IMR-90 (cell line): ENCODE data around the gene CDC20B. TPM values are rescaled to one million over a fixed set of nuclear protein-coding genes. Genes with fewer than 3 reads are reported as not detected.

Experiments
- ATAC-seq: fragments of 200-7000 bp; cut with Tn5 transposase; 2 replicates; pipeline ENCODE4 v1.9.1; 2020; ENCODE audit warnings: low read depth, mild to moderate bottlenecking, moderate library complexity
- BruUV-seq: library from RNA; stranded (reverse); fragments of 400-500 nt; replicated peaks from 2 replicates; lab custom pipeline; 2021; lab: Mats Ljungman, UMichigan
- CTCF ChIA-PET: fragments of 300-600 bp; formaldehyde crosslinking; extraction: SDS; loops from one replicate; lab custom pipeline; 2021; ENCODE audit warnings: antibody characterized with exemption; lab: Yijun Ruan, JAX
- POLR2A ChIA-PET: fragments of 300-600 bp; sonication (Branson Sonifier 250); formaldehyde crosslinking; loops from one replicate; lab custom pipeline; 2022; ENCODE audit warnings: antibody characterized with exemption; ENCODE audit not compliant: unreplicated experiment; lab: Charles Lee
- DNase-seq: peaks from one replicate; pipeline ENCODE4 v3.0.0; 2013
- H2AFZ ChIP-seq: replicated peaks from 2 replicates; pipeline ENCODE3; 2013; ENCODE audit warnings: low read length, mild to moderate bottlenecking; ENCODE audit not compliant: poor library complexity
- H2AK5ac ChIP-seq: 2 replicates; pipeline ENCODE4 v1.6.1; 2013; ENCODE audit warnings: low read depth, low read length, inconsistent platforms
- H2AK9ac ChIP-seq: replicated peaks from 2 replicates; pipeline ENCODE3; 2013; ENCODE audit warnings: mild to moderate bottlenecking, low read depth, low read length, moderate library complexity; ENCODE audit not compliant: poor library complexity
- H2BK120ac ChIP-seq: 2 replicates; pipeline ENCODE4 v1.6.1; 2013; ENCODE audit warnings: low read depth, low read length, inconsistent platforms
- H2BK15ac ChIP-seq: 3 replicates; pipeline ENCODE4 v1.6.1; 2013; ENCODE audit warnings: low read depth, low read length, inconsistent platforms
- H2BK20ac ChIP-seq: 2 replicates; pipeline ENCODE4 v1.6.1; 2013; ENCODE audit warnings: low read depth, mild to moderate bottlenecking, inconsistent platforms, low read length, moderate library complexity
- H2BK5ac ChIP-seq: 2 replicates; pipeline ENCODE4 v1.6.1; 2013; ENCODE audit warnings: mild to moderate bottlenecking, low read depth, low read length, inconsistent platforms; ENCODE audit not compliant: poor library complexity, severe bottlenecking
- H3K14ac ChIP-seq: replicated peaks from 2 replicates; pipeline ENCODE4 v1.6.1; 2013; ENCODE audit warnings: low read depth, low read length, inconsistent platforms
- H3K18ac ChIP-seq: 2 replicates; pipeline ENCODE4 v1.6.1; 2013; ENCODE audit warnings: low read depth, low read length, control low read depth
- H3K23ac ChIP-seq: 2 replicates; pipeline ENCODE4 v1.6.1; 2013; ENCODE audit warnings: low read depth, low read length, inconsistent platforms
- H3K27ac ChIP-seq: 2 replicates; pipeline ENCODE4 v1.5.1; 2013; ENCODE audit warnings: mild to moderate bottlenecking, control low read depth, low read length; ENCODE audit not compliant: insufficient read depth
- H3K27me3 ChIP-seq: 2 replicates; pipeline ENCODE4 v1.6.1; 2013; ENCODE audit warnings: low read length; ENCODE audit not compliant: control insufficient read depth, insufficient read depth
- H3K36me3 ChIP-seq: 2 replicates; pipeline ENCODE4 v1.6.1; 2013; ENCODE audit warnings: low read length, mixed read lengths; ENCODE audit not compliant: control insufficient read depth, insufficient read depth
- H3K4ac ChIP-seq: 2 replicates; pipeline ENCODE4 v1.6.1; 2013; ENCODE audit warnings: low read depth, low read length, inconsistent platforms
- H3K4me1 ChIP-seq: 2 replicates; pipeline ENCODE4 v1.6.1; 2013; ENCODE audit warnings: low read length, mixed read lengths; ENCODE audit not compliant: control insufficient read depth, insufficient read depth
- H3K4me2 ChIP-seq: 2 replicates; pipeline ENCODE4 v1.6.1; 2013; ENCODE audit warnings: low read depth, mild to moderate bottlenecking, control low read depth, low read length, moderate library complexity
- H3K4me3 ChIP-seq: 2 replicates; pipeline ENCODE4 v1.5.1; 2013; ENCODE audit warnings: low read depth, mild to moderate bottlenecking, control low read depth, low read length, moderate library complexity; ENCODE audit not compliant: insufficient read depth
- H3K56ac ChIP-seq: 2 replicates; pipeline ENCODE4 v1.6.1; 2013; ENCODE audit warnings: low read length, inconsistent platforms; ENCODE audit not compliant: insufficient read depth; ENCODE audit errors: extremely low read depth
- H3K79me1 ChIP-seq, 2 experiments: 2 replicates each; pipeline ENCODE4 v1.6.1; 2013; ENCODE audit warnings: low read length in 2 of 2, inconsistent platforms in 1 of 2, low read depth in 1 of 2
- H3K9ac ChIP-seq: 2 replicates; pipeline ENCODE4 v1.6.1; 2013; ENCODE audit warnings: low read depth, low read length, control low read depth
- H3K9me1 ChIP-seq: 2 replicates; pipeline ENCODE4 v1.6.1; 2013; ENCODE audit warnings: low read length, inconsistent platforms; ENCODE audit not compliant: insufficient read depth
- H3K9me3 ChIP-seq: 2 replicates; pipeline ENCODE4 v1.6.1; 2013; ENCODE audit warnings: low read length; ENCODE audit not compliant: control insufficient read depth, insufficient read depth
- H4K20me1 ChIP-seq: 2 replicates; pipeline ENCODE4 v1.6.1; 2013; ENCODE audit warnings: low read length, inconsistent platforms; ENCODE audit not compliant: insufficient read depth
- H4K5ac ChIP-seq: 2 replicates; pipeline ENCODE4 v1.6.1; 2013; ENCODE audit warnings: mild to moderate bottlenecking, low read depth, low read length, control low read depth
- H4K8ac ChIP-seq, 2 experiments: 2 replicates each; pipeline ENCODE4 v1.6.1; 2013; ENCODE audit warnings: low read depth in 2 of 2, low read length in 2 of 2, control low read depth in 1 of 2, inconsistent platforms in 1 of 2
- H4K91ac ChIP-seq: 2 replicates; pipeline ENCODE4 v1.6.1; 2013; ENCODE audit warnings: low read depth, low read length, inconsistent platforms; ENCODE audit not compliant: insufficient read depth
- CEBPB ChIP-seq: IDR thresholded peaks from 2 replicates; pipeline ENCODE4 v1.6.1; 2012; ENCODE audit warnings: low read depth, low read length, improper control_type of control experiment
- CHD1 ChIP-seq: IDR thresholded peaks from 2 replicates; pipeline ENCODE4 v1.6.1; 2012; ENCODE audit warnings: low read depth, low read length, improper control_type of control experiment
- ELK1 ChIP-seq: fragments of 150-350 bp; IDR thresholded peaks from 2 replicates; pipeline ENCODE4 v1.6.1; 2016; ENCODE audit warnings: low read depth, mild to moderate bottlenecking, low read length, moderate library complexity, borderline replicate concordance
- FOS ChIP-seq: fragments of 150-350 bp; IDR thresholded peaks from 2 replicates; pipeline ENCODE4 v1.6.1; 2016; ENCODE audit warnings: low read depth, low read length
- MAFK ChIP-seq: IDR thresholded peaks from 2 replicates; pipeline ENCODE4 v1.6.1; 2012; ENCODE audit warnings: low read depth, low read length, improper control_type of control experiment
- MXI1 ChIP-seq: IDR thresholded peaks from 2 replicates; pipeline ENCODE4 v1.6.1; 2012; ENCODE audit warnings: low read depth, mild to moderate bottlenecking, low read length, moderate library complexity, borderline replicate concordance
- NFE2L2 ChIP-seq: fragments of 150-350 bp; IDR thresholded peaks from 2 replicates; pipeline ENCODE4 v1.6.1; 2016; ENCODE audit warnings: low read depth, mild to moderate bottlenecking, low read length
- POLR2A ChIP-seq: IDR thresholded peaks from 2 replicates; pipeline ENCODE4 v1.6.1; 2012; ENCODE audit warnings: mild to moderate bottlenecking, low read depth, low read length
- RCOR1 ChIP-seq: IDR thresholded peaks from 2 replicates; pipeline ENCODE4 v1.6.1; 2012; ENCODE audit warnings: mild to moderate bottlenecking, low read length, improper control_type of control experiment; ENCODE audit not compliant: insufficient replicate concordance
- RFX5 ChIP-seq: IDR thresholded peaks from 2 replicates; pipeline ENCODE4 v1.8.0; 2012; ENCODE audit warnings: low read depth, mild to moderate bottlenecking, low read length, moderate library complexity
- SMC3 ChIP-seq: fragments of 150-350 bp; IDR thresholded peaks from 2 replicates; pipeline ENCODE4 v1.6.1; 2016; ENCODE audit warnings: low read depth, mild to moderate bottlenecking, antibody characterized with exemption, low read length, moderate library complexity
- USF2 ChIP-seq: fragments of 150-350 bp; IDR thresholded peaks from 2 replicates; pipeline ENCODE4 v1.6.1; 2017; ENCODE audit warnings: mild to moderate bottlenecking, antibody characterized with exemption, low read length, low read depth
- WGBS, 2 experiments: methylation state at CpG; one replicate each; pipeline versions ENCODE4 v1.1.5 to v1.1.7; 2013; ENCODE audit warnings: missing lambda C conversion rate in 2 of 2; ENCODE audit not compliant: insufficient read length in 1 of 2; ENCODE audit errors: extremely low coverage in 2 of 2; 5-methylcytosine and 5-hydroxymethylcytosine counted together
- dilution Hi-C: fragments of 300-500 bp; cut with HindIII; formaldehyde crosslinking; loops from one replicate; pipeline ENCODE4 v1.14.3; 2018; ENCODE audit warnings: low sequenced_read_pairs; ENCODE audit not compliant: unreplicated experiment
- in situ Hi-C: fragments of 300-500 bp; cut with MboI; formaldehyde crosslinking; loops from 3 replicates; pipeline ENCODE4 v1.14.3; 2019; ENCODE audit warnings: low sequenced_read_pairs, inconsistent platforms, mixed read lengths
- intact Hi-C: fragments of 100-400 bp; cut with micrococcal nuclease; formaldehyde crosslinking; loops from 2 replicates; pipeline ENCODE4 v1.10.0; 2022
- polyA plus RNA-seq, 3 experiments: library from polyadenylated mRNA; depleted of rRNA; stranded (reverse); fragments of >200 nt; gene quantifications; 2 replicates each; pipeline ENCODE4 v1.2.3, GENCODE V29; 2012; ENCODE audit warnings: low replicate concordance in 1 of 3
- total RNA-seq: library from RNA; depleted of rRNA; stranded (reverse); fragments of >200 nt; gene quantifications from 2 replicates; pipeline ENCODE4 v1.2.3, GENCODE V29; 2012
- TF ChIP-seq, protein P1 (sequence below): conservative IDR thresholded peaks from 2 replicates; pipeline ENCODE4 v1.5.1; 2012; ENCODE audit warnings: mild to moderate bottlenecking, low read depth, low read length, improper control_type of control experiment

The CDC20B gene
- total and polyA plus RNA-seq, 2 of the 4 experiments (the other 2 are of a cell fraction): not detected

DNA sequence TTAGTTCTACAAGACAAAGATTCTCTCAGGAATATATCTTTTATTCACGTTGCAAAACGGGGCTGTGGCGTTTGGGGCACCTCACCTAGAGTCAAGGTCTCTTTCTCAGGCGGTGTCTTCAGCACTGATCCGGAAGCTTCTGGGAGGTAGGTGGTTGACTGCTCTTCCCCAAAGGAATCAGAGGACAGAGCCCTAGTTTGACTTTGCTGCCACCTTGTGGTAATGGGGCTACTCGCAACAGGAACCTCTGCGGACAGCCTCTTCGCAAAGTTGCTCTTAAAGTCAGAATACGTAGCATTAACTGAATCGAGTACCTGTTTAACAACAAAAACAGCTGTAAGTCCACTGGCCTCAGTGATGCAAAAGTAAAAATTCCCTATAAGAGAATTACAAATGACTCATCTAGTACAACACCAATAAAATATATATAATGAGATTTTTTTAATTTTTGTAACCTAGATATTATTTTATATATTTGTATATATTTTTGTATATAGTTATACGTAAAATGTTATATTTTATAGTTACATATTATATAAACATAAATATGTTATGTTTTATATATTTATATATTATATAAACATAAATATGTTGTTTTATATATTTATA lies 26.3 kb downstream of the CDC20B start (continued):
- TF ChIP-seq NFE2L2: no peak

- BruUV-seq: no TSS peak
- H3K27me3 ChIP-seq: peaks cover 13% of the 10 kb centered on the region
- no peak overlapping the region for H3K18ac ChIP-seq
- no peak overlapping the region for H3K9ac ChIP-seq
- no peaks in the 10 kb centered on the region for H3K36me3 ChIP-seq
- H3K9me1 ChIP-seq: no peaks in the 10 kb centered on the region
- no peak overlapping the region for H4K5ac ChIP-seq
- POLR2A ChIA-PET: no interaction called here
- no peak overlapping the region for H4K8ac ChIP-seq
- DNase-seq (no peak), ATAC-seq (no peak)
- no peak overlapping the region for H3K27ac ChIP-seq
- H3K56ac ChIP-seq: no peak overlapping the region
- H3K79me1 ChIP-seq: no peaks in the 10 kb centered on the region
- H2BK20ac ChIP-seq: no peak overlapping the region
- H2AK5ac ChIP-seq: no peak overlapping the region
- no peak overlapping the region for H2BK15ac ChIP-seq
- no peak overlapping the region for H2AK9ac ChIP-seq
- H3K4me3 ChIP-seq: no peak overlapping the region
- H3K23ac ChIP-seq: no peak overlapping the region
- WGBS, 2 experiments: 83% methylated on average over 2 of the region's 8 CpGs; no CpG with 5 or more reads in 1 of the 2 experiments
- H3K14ac ChIP-seq: no peak overlapping the region
- no peak overlapping the region for H3K4ac ChIP-seq
- no peak overlapping the region for H2BK120ac ChIP-seq
- dilution Hi-C loops (loop anchor here (25.0 kb wide), 1 partner anchor 209 kb away; no protein-coding TSS in a partner anchor), intact Hi-C loops (loop anchor here (1.0 kb wide), 3 partner anchors 202 to 629 kb away; partner anchors contain the start of gene SNX18), in situ Hi-C loops (loop anchor here (25.0 kb wide), 1 partner anchor 659 kb away; no protein-coding TSS in a partner anchor)
- H3K9me3 ChIP-seq: no peaks in the 10 kb centered on the region
- H2BK5ac ChIP-seq: no peak overlapping the region
- no peak overlapping the region for H2AFZ ChIP-seq
- no peaks in the 10 kb centered on the region for H4K20me1 ChIP-seq
- 0 out of 2 replicates have a peak, but pooled peaks cover 2% of the 10 kb centered on the region for H3K4me1 ChIP-seq
- no peak overlapping the region for H3K4me2 ChIP-seq
- CTCF ChIA-PET: interaction anchor here (0.8 to 2.4 kb wide), 10 partner anchors 14 to 290 kb away, joined by 3 to 30 read pairs (median 4); partner anchors contain the start of genes ESM1 and GPX8
- no peak overlapping the region for H4K91ac ChIP-seq
- TF ChIP-seq MAFK (no peak), RCOR1 (no peak), SMC3 (no peak), NFE2L2 (no peak), FOS (no peak), CEBPB (no peak), RFX5 (no peak), MXI1 (no peak), POLR2A (no peak), USF2 (no peak), ELK1 (no peak), CHD1 (no peak)
- TF ChIP-seq, protein P1, sequence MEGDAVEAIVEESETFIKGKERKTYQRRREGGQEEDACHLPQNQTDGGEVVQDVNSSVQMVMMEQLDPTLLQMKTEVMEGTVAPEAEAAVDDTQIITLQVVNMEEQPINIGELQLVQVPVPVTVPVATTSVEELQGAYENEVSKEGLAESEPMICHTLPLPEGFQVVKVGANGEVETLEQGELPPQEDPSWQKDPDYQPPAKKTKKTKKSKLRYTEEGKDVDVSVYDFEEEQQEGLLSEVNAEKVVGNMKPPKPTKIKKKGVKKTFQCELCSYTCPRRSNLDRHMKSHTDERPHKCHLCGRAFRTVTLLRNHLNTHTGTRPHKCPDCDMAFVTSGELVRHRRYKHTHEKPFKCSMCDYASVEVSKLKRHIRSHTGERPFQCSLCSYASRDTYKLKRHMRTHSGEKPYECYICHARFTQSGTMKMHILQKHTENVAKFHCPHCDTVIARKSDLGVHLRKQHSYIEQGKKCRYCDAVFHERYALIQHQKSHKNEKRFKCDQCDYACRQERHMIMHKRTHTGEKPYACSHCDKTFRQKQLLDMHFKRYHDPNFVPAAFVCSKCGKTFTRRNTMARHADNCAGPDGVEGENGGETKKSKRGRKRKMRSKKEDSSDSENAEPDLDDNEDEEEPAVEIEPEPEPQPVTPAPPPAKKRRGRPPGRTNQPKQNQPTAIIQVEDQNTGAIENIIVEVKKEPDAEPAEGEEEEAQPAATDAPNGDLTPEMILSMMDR: no peak
Measured at GRCh38 chr5:55146080-55146479, 26.9 kb downstream of the CDC20B start.
